Amygdala (tissue), 56 donors: ENCODE data around the gene FBXW9.
"Not testable (repeated sequence)": the region's sequence is repeated elsewhere in the genome, so short reads cannot be mapped to it uniquely, and the experiment has no call there.

Source experiments
- DNase-seq, 56 donors: peaks; one replicate each; lab custom pipeline; 2025; lab: John Stamatoyannopoulos, UW

FBXW9 gene

DNA sequence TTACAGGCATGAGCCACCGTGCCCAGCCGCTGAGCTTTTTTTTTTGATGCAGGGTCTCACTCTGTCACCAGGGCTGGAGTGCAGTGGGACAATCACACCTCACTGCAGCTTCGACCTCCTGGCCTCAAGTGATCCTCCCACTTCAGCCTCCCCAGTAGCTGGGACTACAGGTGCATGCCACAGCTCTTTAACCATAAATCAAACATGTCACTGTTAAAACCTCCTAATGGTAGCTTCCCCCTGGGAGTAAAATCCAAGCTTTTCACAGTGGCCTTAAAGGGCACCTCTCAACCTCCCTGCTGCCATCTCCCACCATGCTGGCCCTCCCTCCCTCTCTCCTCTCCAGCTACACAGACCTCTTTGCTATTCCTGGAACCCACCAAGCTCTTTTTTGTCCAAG lies 10.6 kb downstream of the FBXW9 start:
- DNase-seq, result no peak

DNA sequence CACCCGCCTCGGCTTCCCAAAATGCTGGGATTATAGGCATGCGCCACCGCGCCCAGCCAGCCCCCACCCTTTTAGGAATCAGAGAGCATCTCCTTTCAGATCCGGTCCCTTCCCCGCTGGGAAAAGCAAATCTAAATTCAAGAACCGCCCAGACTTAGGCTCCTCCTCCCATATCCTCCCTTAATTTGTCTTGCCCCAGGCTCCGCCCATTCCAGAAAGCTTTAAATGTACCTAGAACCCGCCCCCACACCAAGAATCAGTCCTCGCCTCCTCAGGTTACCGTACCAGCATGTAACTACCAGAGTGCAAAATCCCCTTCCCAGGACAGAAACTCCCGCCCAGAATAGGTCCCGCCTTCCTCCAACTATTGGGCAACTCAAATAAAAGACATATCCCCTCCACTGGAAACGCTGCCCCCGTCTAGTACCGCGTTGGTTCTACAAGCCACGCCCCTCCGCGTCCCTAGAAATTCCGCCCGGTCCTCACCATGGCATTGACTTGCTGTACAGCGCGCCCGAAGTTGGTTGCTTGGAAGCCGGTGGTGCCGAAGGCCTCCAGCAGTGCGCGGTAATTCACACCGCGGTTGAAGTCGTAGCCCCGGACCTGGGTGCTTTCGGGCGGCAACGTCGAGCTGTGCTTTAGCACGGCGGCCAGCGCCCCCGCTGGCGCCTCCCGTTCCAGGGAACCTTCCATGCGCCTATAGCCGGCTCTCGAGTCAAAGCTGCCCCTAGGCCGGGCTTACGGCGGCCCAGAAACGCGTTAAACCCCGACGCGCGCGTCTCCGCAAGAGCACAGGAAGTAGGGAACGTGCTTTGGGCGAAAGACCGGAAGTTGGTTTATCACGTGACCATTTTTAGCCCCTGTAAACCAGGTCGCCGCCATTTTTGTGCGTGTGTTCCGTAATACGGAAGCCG lies 15.1 kb downstream of the FBXW9 start, which contains the start of gene DHPS:
Gene DHPS (minus strand): TSS at position 807 of the 914 bp plus-strand sequence. CDS start 114 bp downstream, at position 693.
- DNase-seq, result peak in 55 of 56 donors; percentile 32 to 93 (median 81)

DNA sequence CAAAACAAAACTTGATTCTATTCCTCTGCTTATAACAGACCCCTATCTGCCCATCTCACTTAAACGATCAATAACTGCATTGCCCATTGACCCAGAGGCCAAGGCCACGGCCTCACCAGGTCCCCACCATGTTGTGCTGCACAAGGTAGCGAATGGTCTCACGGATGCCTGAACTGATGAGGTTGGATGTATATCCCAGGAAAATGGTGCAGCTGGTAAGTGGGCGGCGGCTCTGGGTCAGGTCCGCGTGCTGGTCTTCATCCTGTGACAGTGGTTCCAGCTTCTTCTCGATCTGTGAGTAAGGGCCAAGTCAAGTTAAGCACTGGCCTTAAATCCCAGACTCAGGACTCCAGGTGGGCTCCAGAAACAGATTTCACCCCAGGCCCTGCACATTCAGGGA lies 16.4 kb downstream of the FBXW9 start:
- DNase-seq, result no peak

DNA sequence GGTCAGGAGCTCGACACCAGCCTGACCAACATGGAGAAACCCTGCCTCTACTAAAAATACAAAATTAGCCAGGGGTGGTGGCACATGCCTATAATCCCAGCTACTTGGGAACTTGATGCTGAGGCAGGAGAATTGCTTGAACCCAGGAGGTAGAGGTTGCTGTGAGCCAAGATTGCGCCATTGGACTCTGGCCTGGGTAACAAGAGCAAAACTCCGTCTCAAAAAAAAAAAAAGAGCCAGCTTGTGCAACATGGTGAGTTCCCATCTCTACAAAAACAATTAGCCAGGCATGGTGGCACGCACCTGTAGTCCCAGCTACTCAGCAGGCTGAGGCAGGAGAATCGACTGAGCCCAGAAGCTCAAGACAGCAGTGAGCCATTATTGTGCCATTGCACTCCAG lies 18.4 kb downstream of the FBXW9 start:
- DNase-seq, result not testable (repeated sequence)

DNA sequence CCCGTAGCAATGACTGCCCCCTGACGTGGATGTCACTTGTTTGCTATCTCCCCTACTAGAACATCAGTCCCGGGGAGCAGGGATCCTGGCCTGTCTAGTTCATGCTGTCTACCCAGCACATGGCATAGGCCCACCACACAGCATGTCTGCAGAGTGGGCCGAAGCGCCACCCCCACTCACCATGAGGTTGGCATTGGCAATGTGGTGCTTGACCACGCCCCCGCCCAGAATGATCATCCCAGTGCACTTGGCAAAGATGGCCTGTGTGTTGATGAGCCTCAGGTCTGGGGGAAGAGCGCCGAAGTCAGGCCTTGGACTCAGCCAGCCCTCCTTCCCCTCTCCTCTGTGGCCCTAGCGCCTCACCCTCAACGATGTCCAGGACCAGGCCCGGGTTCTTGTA lies 19.5 kb downstream of the FBXW9 start:
- DNase-seq, result no peak

DNA sequence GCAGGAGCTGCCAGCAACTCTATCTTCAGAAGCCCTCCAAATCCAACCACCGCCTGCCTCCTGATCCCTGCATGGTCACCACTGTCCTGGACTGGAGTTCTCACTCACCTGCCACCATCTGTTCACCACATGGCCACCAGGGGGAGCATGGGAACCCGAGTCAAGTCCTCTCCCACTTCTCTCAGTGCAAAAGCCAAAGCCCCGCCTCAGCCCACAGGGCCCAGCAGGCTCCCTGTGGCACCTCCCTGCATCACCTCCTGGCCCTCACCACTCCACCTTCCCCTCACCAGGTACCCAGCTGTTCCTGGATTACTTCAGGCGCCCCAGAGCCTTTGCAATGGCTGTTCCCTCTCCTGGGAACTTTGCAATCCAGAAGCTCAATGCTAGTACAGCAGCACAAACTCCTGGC lies 20.0 kb downstream of the FBXW9 start:
- peak in 50 of 56 donors; percentile 6 to 80 (median 36) for DNase-seq

DNA sequence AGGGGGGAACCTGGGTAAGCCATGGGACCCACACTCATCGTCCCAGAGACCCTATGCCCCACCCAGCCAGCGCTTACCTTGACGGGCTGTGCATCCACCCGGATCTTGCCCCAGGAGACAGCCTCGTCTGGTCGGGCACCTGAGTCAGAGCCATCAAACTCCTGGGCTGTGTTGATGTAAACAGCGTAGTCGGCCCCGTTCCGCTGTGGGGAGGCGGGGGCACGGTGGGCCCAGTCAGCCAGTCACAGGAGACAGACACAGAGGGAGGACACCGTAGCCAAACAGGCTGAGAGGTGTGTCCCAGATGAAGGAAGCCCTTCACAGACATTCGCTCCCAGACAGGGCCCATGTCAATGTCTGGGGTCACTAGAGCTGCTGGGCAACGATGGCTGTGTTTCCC lies 20.5 kb downstream of the FBXW9 start:
- DNase-seq, result no peak

DNA sequence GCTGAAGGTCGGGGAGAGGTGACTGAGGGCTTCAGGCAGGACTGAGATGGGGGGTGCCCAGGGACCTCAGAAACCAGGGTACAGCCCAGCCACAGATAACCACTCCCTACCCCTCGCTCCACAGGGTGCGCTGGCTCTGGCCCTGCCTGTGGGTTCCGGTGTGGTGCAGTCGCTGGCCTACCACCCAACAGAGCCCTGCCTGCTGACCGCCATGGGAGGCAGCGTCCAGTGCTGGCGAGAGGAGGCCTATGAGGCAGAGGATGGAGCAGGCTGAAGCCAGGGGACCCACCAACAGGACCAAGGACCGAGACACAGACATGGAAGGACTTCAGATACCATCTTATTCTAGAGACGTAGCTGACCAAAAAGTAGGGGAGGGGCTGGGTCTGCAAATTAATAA lies 21.0 kb downstream of the FBXW9 start:
- DNase-seq, result no peak

DNA sequence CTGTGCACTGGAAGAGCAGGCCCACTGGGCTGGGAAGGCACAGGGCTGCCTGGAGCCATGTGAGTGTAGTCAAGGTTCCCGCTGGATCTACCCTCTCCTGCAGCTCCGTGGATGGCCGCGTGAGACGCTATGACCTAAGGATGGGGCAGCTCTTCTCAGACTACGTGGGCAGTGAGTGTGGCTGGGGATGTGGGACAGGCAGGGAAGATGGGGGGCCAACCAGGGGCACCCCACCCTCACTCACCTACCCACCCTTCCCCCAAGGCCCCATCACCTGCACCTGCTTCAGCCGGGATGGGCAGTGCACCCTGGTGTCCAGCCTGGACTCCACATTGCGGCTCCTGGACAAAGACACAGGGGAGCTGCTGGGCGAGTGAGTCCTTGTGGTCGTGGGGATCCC lies 23.7 kb downstream of the FBXW9 start:
- DNase-seq, result no peak

DNA sequence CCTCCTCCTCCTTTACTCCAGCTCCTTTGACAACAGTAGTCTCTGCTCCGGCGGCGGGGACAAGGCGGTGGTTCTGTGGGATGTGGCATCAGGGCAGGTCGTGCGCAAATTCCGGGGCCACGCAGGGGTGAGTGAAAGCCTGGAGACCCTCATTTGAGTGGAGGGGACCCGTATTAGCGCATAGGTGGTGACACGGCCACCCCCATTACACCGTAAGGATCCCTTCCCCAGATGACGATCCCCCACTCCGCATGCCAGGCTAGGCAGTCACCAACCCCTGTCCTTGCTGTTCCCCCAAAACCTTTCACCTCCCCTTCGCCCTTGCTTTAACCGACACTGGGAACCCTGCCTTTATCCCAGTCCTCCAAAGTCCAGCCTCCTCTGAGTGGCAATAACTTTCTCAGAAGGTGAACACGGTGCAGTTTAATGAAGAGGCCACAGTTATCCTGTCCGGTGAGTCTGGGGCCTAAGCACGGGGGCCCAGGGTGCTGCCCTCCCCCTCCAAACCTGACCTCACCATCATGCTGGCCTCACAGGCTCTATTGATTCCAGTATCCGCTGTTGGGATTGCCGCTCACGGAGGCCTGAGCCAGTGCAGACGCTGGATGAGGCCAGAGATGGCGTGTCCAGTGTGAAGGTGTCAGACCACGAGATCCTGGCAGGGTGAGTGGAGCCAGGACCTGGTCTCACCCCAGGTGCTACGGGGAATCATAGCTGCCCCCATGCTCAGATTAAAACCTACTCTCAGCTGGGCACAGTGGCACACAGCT lies 26.1 kb downstream of the FBXW9 start:
- DNase-seq, result peak in 1 of 56 donors; percentile 34

DNA sequence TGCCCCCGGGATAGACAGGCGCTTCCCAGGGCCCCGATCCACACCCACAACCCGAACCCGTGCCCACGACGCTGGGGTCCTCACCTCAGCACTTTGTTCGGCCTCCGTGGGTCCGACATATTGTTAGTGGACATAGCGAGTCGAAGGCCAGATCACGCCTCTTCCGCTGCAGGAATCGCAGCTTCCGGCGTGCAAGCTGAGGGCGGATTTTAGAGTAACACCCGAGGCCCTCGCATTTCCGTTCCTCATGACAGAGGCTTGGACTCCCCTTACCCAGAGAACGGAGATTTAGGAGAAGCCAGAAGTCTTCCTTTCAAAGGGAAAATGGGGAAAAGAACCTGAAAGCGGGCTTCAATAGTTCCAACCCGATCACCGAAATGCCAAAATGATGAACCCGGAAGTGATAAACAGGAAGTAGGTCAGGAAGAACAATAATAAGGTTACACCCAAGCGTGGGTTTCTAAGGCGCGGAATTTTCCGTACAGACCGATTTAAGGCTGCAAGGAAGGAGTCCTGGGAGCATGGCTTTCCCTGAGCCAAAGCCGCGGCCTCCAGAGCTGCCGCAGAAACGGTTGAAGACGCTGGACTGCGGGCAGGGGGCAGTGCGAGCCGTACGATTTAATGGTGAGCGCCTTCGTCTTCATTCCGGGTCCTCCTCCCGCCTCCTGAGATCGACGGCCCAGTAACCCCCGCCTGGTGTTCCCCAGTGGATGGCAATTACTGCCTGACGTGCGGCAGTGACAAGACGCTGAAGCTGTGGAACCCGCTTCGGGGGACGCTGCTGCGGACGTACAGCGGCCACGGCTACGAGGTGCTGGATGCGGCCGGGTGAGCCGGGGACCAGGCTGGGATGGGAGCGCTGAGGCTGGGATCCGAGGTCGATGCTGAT lies 26.9 kb downstream of the FBXW9 start:
- peak in 55 of 56 donors; percentile 25 to 90 (median 73) for DNase-seq

DNA sequence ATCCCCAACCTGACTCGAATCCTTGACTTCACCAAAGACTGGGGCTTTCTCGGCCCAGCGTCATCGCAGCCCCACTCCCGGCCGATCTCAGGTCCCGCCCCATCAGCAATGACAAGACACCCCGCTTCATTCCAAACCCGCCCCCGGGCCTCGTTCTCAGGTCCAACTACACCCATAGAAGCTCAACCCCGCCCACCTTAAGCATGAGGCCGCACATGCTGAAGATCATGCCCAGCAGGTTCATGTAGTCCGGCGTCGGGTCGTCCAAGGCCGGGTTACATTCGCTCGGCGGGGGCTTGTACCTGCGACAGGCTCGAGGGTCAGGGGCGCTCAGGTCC lies 27.5 kb downstream of the FBXW9 start:
- peak in 30 of 56 donors; percentile 26 to 85 (median 60) for DNase-seq

DNA sequence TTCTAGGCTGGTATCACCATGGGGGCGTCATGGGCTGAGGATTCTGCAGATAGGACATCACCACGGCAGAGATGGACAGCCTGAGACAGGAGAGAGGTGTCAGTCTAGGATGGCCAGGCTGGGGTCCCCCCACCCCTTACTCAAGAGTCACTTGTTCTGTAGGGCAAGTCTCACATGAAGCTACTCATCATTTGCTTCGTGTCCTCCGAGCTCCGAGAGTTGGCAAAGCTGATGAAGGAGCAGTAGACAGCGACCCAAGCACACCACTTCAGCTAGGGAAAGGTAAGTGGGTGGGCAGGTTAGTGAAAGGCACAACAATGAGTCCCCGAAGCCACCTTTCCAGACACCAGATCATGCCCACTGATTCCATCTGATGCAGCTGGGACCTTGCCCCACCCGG lies 28.1 kb downstream of the FBXW9 start:
- no peak for DNase-seq

DNA sequence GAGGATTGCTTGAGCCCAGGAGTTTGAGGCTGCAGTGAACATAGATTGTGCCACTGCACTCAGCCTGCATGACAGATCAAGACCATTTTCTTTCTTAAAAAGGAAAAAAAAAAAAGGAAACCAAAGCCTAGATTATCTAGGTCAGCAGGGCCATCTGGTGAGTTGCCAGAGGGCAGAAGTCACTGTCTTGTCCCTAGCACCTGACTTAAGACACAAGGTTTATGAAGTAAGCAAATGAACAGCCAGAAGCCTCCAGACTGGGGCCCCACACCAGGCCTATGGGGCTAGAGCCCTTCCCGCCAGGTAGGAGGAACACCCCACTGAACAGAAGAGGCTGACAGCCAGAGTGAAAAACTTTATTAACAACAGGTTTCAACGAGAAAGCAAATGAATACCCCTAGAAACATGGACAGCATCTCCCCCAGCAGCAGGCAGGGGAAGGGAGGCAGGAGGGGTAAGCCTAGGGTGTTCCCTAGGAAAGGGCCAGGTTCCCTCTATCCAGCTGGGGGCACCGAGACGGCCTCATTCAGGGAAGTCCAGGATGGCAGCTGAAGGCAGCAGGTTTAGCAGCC lies 28.6 kb downstream of the FBXW9 start:
- no peak for DNase-seq

DNA sequence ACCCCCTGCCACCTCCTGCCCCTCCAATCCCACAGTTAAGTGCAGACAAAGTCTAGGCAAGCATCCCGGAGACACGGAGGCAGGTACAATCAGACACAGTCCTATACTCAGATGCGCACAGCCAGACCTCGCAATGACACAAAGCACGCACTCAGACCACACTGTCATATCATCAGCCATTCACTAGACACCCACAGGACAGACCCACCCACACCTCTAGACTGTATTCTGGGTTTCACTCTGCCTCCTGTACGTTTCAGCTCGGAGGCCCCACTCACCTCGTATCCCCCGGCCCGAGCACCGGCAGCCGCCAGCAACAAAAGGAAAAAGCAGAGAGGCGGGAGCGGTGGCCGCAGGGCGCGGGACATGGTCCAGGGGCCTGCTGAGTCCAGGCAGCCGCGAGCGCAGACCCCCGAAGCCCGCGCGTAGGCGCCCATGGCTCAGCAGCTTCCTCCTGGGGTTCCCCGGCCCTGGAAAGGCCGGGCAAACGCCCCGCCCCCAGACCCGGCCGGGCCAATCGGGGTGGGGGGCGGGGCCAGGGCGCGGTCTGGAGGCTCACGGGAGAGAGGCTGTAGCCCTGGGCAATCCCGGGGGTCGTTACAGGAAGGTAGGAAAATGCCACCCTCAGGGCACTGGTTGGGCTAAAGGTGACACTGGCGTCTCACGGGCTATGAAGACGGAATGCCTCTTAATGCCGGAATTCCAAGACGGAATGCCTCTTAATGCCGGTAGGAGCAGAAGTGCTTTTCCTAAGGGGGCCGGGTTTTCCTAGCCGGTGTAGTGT lies 30.0 kb downstream of the FBXW9 start, which contains the start of the genes MAN2B1 and WDR83:
Gene MAN2B1 (minus strand): TSS at position 478 of the 784 bp plus-strand sequence. CDS start 41 bp downstream, at position 437.
Gene WDR83 (plus strand): TSS at position 543 of the 784 bp plus-strand sequence. CDS start 2,984 bp downstream, outside the sequence.
- peak in 50 of 56 donors; percentile 5 to 79 (median 50) for DNase-seq

DNA sequence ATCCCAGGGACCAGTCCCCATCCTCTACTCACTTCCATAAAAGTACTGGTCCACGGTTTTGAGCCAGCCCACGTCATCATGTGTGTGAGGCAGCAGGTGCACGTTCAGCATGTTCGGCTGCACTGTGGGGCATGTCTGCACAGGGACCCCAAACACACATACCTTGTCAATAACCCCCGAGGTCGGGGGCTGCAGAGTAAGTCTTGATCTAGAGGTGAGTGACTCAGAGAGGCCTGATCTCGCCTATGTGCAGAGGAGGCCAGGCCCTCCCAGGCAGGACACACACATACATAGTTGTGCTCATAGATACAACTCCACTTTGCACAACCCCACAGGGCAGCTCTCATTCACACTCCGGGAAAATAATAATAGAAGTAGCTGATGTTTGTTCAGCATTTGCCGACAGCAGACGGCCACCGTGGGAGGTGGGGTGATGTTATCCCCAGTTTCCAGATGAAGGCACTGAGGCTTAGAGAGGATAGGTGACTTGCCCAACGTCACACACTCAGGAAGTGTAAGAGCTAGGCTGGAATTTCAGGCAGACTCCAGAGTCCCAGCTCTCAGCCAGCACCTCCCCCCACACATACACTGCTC lies 30.7 kb downstream of the FBXW9 start:
- DNase-seq, result no peak

DNA sequence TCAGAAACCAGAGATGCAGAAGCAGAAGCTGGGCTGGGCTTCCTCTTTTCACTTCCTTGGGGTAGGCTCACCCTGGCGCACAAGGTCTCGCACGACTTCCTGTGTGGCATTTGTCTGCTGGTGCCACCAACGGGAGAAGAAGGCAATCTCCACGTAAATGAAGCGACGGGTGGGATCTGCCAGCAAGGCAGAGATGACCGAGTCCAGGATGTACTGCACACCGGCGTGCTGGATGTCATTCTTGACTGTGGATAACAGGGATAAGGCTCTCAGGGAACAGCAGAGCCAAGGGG lies 31.2 kb downstream of the FBXW9 start:
- DNase-seq, result peak in 24 of 56 donors; percentile 1 to 56 (median 16)

DNA sequence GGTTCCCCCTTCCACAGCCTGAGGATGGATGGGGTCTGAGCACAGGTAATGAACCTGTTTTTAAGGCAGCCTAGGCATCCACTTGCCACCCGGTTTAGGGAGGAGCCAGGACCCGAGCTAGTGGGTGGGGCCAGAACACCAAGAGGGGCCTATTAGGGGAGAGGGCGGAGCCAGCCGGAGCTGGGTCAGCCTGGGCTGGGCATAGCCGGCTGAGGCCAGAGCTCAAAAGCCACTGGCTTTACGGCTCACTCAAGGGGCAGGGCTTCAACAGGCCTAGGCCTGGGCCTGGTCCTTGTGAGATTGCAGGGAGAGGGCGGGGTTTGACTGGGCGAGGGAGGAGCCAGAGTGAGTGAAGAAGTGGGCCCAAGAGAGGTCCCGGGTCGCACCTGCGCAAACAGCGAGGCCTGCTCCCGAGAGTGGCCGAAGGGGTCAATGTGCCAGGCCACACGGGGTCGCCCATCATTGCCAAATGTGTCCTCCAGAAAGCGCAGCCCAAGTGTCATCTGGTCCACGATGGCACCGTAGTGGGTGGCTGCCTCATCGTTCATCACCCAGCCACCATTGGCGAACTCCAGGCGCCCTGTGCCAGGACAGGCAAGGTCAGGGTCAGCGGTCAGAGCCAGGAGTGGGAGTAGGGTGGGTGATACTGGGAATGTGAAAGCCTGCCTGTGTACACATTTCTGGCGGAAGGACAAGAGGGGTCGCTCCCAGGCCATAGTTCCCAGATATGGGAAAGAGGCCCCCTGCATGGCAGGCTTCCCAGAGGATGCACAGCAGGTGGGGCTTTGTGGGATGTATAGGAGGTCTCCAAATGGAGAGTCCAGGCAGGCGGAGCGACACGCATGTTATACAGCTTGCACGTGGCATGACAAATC lies 31.8 kb downstream of the FBXW9 start:
- no peak for DNase-seq
